GM12878 (cell line): Measurements from ENCODE around the gene IL27RA.

Source experiments
- PKNOX1 ChIP-seq: fragments of 450-650 bp; IDR thresholded peaks from 2 replicates; pipeline ENCODE4 v1.6.1; 2016; ENCODE audit warnings: mild to moderate bottlenecking
- WRNIP1 ChIP-seq: IDR thresholded peaks from 2 replicates; pipeline ENCODE4 v1.6.1; 2011; ENCODE audit warnings: low read depth, low read length, improper control_type of control experiment, borderline replicate concordance
- TF ChIP-seq, protein P1 (sequence below): IDR thresholded peaks from 2 replicates; pipeline ENCODE4 v1.6.1; 2012; ENCODE audit warnings: mild to moderate bottlenecking, low read depth, low read length

DNA sequence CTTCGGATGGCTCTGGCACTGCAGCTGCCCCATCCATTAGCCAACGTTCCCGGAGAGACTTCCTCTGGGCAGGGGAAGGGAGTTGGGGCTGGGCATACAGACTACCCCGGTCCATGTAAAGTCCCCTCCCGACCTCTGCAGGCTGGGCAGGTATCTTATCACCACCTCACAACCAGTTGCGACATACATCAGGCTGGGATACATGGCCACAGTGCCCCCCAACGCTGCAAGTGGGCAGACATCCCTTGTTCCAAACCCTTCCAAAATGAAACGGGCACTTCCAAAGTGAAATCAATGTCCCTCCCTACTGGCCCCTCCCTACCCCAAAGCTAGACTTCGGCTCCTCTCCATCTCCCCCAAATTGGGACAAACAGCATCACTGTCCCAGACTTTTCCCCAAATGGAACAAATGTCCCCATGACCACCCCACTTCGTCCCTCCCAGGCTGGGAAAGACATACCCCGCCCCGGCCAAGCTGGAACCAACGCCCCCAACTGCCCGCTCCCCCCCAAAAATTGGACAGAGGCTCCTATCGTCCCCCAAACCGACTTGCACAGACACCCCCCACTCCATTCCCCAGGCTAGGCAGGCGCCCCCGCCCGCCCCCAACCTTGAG, 25.3 kb downstream of the IL27RA start:
- no peak for TF ChIP-seq WRNIP1
- TF ChIP-seq, protein P1, sequence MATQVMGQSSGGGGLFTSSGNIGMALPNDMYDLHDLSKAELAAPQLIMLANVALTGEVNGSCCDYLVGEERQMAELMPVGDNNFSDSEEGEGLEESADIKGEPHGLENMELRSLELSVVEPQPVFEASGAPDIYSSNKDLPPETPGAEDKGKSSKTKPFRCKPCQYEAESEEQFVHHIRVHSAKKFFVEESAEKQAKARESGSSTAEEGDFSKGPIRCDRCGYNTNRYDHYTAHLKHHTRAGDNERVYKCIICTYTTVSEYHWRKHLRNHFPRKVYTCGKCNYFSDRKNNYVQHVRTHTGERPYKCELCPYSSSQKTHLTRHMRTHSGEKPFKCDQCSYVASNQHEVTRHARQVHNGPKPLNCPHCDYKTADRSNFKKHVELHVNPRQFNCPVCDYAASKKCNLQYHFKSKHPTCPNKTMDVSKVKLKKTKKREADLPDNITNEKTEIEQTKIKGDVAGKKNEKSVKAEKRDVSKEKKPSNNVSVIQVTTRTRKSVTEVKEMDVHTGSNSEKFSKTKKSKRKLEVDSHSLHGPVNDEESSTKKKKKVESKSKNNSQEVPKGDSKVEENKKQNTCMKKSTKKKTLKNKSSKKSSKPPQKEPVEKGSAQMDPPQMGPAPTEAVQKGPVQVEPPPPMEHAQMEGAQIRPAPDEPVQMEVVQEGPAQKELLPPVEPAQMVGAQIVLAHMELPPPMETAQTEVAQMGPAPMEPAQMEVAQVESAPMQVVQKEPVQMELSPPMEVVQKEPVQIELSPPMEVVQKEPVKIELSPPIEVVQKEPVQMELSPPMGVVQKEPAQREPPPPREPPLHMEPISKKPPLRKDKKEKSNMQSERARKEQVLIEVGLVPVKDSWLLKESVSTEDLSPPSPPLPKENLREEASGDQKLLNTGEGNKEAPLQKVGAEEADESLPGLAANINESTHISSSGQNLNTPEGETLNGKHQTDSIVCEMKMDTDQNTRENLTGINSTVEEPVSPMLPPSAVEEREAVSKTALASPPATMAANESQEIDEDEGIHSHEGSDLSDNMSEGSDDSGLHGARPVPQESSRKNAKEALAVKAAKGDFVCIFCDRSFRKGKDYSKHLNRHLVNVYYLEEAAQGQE: no peak
- no peak for TF ChIP-seq PKNOX1
